ENCODE measurements around the gene SLC35F4. TPM values are rescaled to one million over a fixed set of nuclear protein-coding genes. Genes with fewer than 3 reads are reported as not detected.

SLC35F4 gene
- polyA plus RNA-seq, 1 donor (not counting 4 experiments of a cell fraction or from before 2014, with no cell fraction given): not detected

- Histone ChIP-seq H3K27ac (ENCODE audit: control insufficient read depth, insufficient read depth, low read length) (no peak overlapping the region), H2AFZ (ENCODE audit: control insufficient read depth, low read length) (no peak overlapping the region), H4K20me1 (ENCODE audit: control insufficient read depth, extremely low read depth, insufficient read depth, low read length) (no peaks in the 10 kb centered on the region), H3K27me3 (ENCODE audit: control insufficient read depth, extremely low read depth, insufficient read depth, low read length) (no peaks in the 10 kb centered on the region), H3K9ac (ENCODE audit: control insufficient read depth, extremely low read depth, insufficient read depth, low read length) (no peak overlapping the region), H3K4me1 (ENCODE audit: control insufficient read depth, extremely low read depth, insufficient read depth, low read length) (no peaks in the 10 kb centered on the region), H3K4me2 (ENCODE audit: control insufficient read depth, extremely low read depth, insufficient read depth, low read depth, low read length) (no peak overlapping the region), H3K9me1 (ENCODE audit: control insufficient read depth, extremely low read depth, insufficient read depth, low read length) (no peaks in the 10 kb centered on the region), H3K36me3 (ENCODE audit: control insufficient read depth in 2 of 2, extremely low read depth in 1 of 2, insufficient read depth in 2 of 2, low read length in 2 of 2) (no peaks in the 10 kb centered on the region), H3K9me3 (ENCODE audit: control insufficient read depth, low read depth, low read length) (no peaks in the 10 kb centered on the region), H3K79me2 (ENCODE audit: control insufficient read depth, insufficient read depth, low read length) (no peaks in the 10 kb centered on the region), H3K4me3 (ENCODE audit: control insufficient read depth in 2 of 3, extremely low read depth in 1 of 3, insufficient read depth in 2 of 3, low read depth in 1 of 3, low read length in 3 of 3) (no peak overlapping the region)
- no peak for DNase-seq (ENCODE audit: low read depth, low spot score)
- FAIRE-seq: no peak
- no peak for TF ChIP-seq EZH2 (IDR thresholded peaks at IDR 0.05; ENCODE audit: low read length)
- TF ChIP-seq, protein P1, sequence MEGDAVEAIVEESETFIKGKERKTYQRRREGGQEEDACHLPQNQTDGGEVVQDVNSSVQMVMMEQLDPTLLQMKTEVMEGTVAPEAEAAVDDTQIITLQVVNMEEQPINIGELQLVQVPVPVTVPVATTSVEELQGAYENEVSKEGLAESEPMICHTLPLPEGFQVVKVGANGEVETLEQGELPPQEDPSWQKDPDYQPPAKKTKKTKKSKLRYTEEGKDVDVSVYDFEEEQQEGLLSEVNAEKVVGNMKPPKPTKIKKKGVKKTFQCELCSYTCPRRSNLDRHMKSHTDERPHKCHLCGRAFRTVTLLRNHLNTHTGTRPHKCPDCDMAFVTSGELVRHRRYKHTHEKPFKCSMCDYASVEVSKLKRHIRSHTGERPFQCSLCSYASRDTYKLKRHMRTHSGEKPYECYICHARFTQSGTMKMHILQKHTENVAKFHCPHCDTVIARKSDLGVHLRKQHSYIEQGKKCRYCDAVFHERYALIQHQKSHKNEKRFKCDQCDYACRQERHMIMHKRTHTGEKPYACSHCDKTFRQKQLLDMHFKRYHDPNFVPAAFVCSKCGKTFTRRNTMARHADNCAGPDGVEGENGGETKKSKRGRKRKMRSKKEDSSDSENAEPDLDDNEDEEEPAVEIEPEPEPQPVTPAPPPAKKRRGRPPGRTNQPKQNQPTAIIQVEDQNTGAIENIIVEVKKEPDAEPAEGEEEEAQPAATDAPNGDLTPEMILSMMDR (optimal IDR thresholded peaks at IDR 0.05 in 1 of 3, IDR thresholded peaks at IDR 0.05 in 1 of 3, conservative IDR thresholded peaks at IDR 0.05 in 1 of 3; ENCODE audit: extremely low read depth in 1 of 3, insufficient read depth in 2 of 3, low read length in 3 of 3): no peak
- dilution Hi-C loops (cut with MboI; ENCODE audit: extremely low pct_ligation_motif_present, low sequenced_read_pairs): no loop called here
Observed at GRCh38 chr14:57884175-57884574, 18.3 kb upstream of the SLC35F4 start.

- H3K9me1 ChIP-seq (ENCODE audit: control insufficient read depth, extremely low read depth, insufficient read depth, low read length): no peaks in the 10 kb centered on the region
- H3K4me2 ChIP-seq (ENCODE audit: control insufficient read depth, extremely low read depth, insufficient read depth, low read depth, low read length): no peak overlapping the region
- dilution Hi-C loops (cut with MboI; ENCODE audit: extremely low pct_ligation_motif_present, low sequenced_read_pairs): no loop called here
- no peaks in the 10 kb centered on the region for H4K20me1 ChIP-seq (ENCODE audit: control insufficient read depth, extremely low read depth, insufficient read depth, low read length)
- H3K4me3 ChIP-seq (ENCODE audit: control insufficient read depth in 2 of 3, extremely low read depth in 1 of 3, insufficient read depth in 2 of 3, low read depth in 1 of 3, low read length in 3 of 3): no peak overlapping the region
- no peak overlapping the region for H3K27ac ChIP-seq (ENCODE audit: control insufficient read depth, insufficient read depth, low read length)
- H3K27me3 ChIP-seq (ENCODE audit: control insufficient read depth, extremely low read depth, insufficient read depth, low read length): no peaks in the 10 kb centered on the region
- H3K9ac ChIP-seq (ENCODE audit: control insufficient read depth, extremely low read depth, insufficient read depth, low read length): no peak overlapping the region
- no peaks in the 10 kb centered on the region for H3K36me3 ChIP-seq (ENCODE audit: control insufficient read depth in 2 of 2, extremely low read depth in 1 of 2, insufficient read depth in 2 of 2, low read length in 2 of 2)
- TF ChIP-seq EZH2 (IDR thresholded peaks at IDR 0.05; ENCODE audit: low read length): no peak
- TF ChIP-seq, protein P1 (optimal IDR thresholded peaks at IDR 0.05 in 1 of 3, IDR thresholded peaks at IDR 0.05 in 1 of 3, conservative IDR thresholded peaks at IDR 0.05 in 1 of 3; ENCODE audit: extremely low read depth in 1 of 3, insufficient read depth in 2 of 3, low read length in 3 of 3): no peak
- DNase-seq (ENCODE audit: low read depth, low spot score) (no peak), FAIRE-seq (no peak)
- no peak overlapping the region for H2AFZ ChIP-seq (ENCODE audit: control insufficient read depth, low read length)
- H3K79me2 ChIP-seq (ENCODE audit: control insufficient read depth, insufficient read depth, low read length): no peaks in the 10 kb centered on the region
- no peaks in the 10 kb centered on the region for H3K4me1 ChIP-seq (ENCODE audit: control insufficient read depth, extremely low read depth, insufficient read depth, low read length)
- no peaks in the 10 kb centered on the region for H3K9me3 ChIP-seq (ENCODE audit: control insufficient read depth, low read depth, low read length)
Observed at GRCh38 chr14:57883061-57883460, 17.2 kb upstream of the SLC35F4 start.
